Breast epithelium (tissue), 4 donors: Measurements from ENCODE around the gene ADAMTS19. TPM values are rescaled to one million over a fixed set of nuclear protein-coding genes. Genes with fewer than 3 reads are reported as not detected.

Experiments used
- DNase-seq, 2 donors: peaks; one replicate each; pipeline ENCODE4 v3.0.0-alpha.2; 2019; ENCODE audit warnings: low spot score in 2 of 2
- H3K27ac ChIP-seq, 2 donors: fragments of 200-600 bp; sonication (generic) in 1 of 2; one replicate each; pipeline ENCODE4 v1.5.1; 2016 to 2019; ENCODE audit warnings: mild to moderate bottlenecking in 1 of 2
- H3K27me3 ChIP-seq, 2 donors: fragments of 200-600 bp; sonication (generic) in 1 of 2; one replicate each; pipeline versions ENCODE4 v1.5.1 to v1.6.0; 2017 to 2019; ENCODE audit warnings: control low read depth in 1 of 2, mild to moderate bottlenecking in 1 of 2
- H3K36me3 ChIP-seq: fragments of 200-600 bp; one replicate; pipeline ENCODE4 v1.5.1; 2019
- H3K4me1 ChIP-seq, 2 donors: fragments of 200-600 bp; sonication (generic); one replicate each; pipeline ENCODE4 v1.5.1; 2016 to 2019; ENCODE audit warnings: control low read depth in 1 of 2
- H3K4me3 ChIP-seq, 3 donors: fragments of 200-600 bp; sonication (generic); 1 replicate in 2 of 3; 2 replicates in 1 of 3; pipeline ENCODE4 v1.5.1; 2016 to 2019; ENCODE audit warnings: mild to moderate bottlenecking in 3 of 3, moderate library complexity in 2 of 3
- H3K9me3 ChIP-seq, 2 donors: fragments of 200-600 bp; sonication (generic) in 1 of 2; one replicate each; pipeline ENCODE4 v1.5.1; 2016 to 2019; ENCODE audit warnings: control low read depth in 1 of 2
- POLR2A ChIP-seq: fragments of 450-650 bp; IDR thresholded peaks from one replicate; pipeline ENCODE4 v1.6.1; 2016; ENCODE audit warnings: antibody characterized with exemption, mild to moderate bottlenecking, moderate library complexity
- POLR2AphosphoS5 ChIP-seq, 3 donors: sonication (generic); formaldehyde crosslinking; IDR thresholded peaks; one replicate each; pipeline ENCODE4 v1.6.1; 2017; ENCODE audit warnings: antibody characterized with exemption in 3 of 3
- intact Hi-C: fragments of 100-400 bp; cut with DNase I; formaldehyde crosslinking; loops from one replicate; pipeline ENCODE4 v1.15.1; 2023; ENCODE audit warnings: low total_unique reads
- total RNA-seq, 3 donors: library from RNA; depleted of rRNA; stranded (reverse); fragments of >200 nt; gene quantifications; one replicate each; pipeline ENCODE4 v1.1.0, GENCODE V29; 2016
- TF ChIP-seq, protein P1 (sequence below), 3 donors: fragments of 450-650 bp; IDR thresholded peaks; one replicate each; pipeline ENCODE4 v1.5.1; 2016 to 2017; ENCODE audit warnings: antibody characterized with exemption in 3 of 3, mild to moderate bottlenecking in 3 of 3, moderate library complexity in 3 of 3

The ADAMTS19 gene
- total RNA-seq, 3 donors from 2014 or later, result 0.29 to 0.98 TPM; not detected in 1

DNA sequence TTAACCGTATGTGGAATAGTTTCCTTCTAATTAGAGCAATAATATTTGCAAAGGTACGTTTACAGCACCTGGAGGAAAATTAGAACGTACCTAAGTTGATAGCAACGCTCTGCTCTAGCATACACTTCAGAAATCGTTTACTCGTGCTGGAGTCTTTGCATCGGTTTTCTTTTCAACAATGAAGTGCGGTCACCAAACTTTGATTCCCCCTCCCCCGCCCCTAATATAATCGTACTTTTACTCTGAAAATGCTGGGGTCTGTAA is 506 bp downstream of the ADAMTS19 start:
- Histone ChIP-seq H3K4me3 (peak overlapping the region; percentile 36 to 71 (median 53)), H3K27me3 (peaks cover 0 to 20% of the 10 kb centered on the region in 2 donors)
- TF ChIP-seq POLR2A, result no peak
- TF ChIP-seq, protein P1, sequence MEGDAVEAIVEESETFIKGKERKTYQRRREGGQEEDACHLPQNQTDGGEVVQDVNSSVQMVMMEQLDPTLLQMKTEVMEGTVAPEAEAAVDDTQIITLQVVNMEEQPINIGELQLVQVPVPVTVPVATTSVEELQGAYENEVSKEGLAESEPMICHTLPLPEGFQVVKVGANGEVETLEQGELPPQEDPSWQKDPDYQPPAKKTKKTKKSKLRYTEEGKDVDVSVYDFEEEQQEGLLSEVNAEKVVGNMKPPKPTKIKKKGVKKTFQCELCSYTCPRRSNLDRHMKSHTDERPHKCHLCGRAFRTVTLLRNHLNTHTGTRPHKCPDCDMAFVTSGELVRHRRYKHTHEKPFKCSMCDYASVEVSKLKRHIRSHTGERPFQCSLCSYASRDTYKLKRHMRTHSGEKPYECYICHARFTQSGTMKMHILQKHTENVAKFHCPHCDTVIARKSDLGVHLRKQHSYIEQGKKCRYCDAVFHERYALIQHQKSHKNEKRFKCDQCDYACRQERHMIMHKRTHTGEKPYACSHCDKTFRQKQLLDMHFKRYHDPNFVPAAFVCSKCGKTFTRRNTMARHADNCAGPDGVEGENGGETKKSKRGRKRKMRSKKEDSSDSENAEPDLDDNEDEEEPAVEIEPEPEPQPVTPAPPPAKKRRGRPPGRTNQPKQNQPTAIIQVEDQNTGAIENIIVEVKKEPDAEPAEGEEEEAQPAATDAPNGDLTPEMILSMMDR (IDR thresholded peaks at IDR 0.05), result no peak
- no peak for TF ChIP-seq POLR2AphosphoS5 (IDR thresholded peaks at IDR 0.05)

GRCh38 chr5:129460936-129461710 is 1.0 kb downstream of the ADAMTS19 start:
- peaks cover 0 to 20% of the 10 kb centered on the region in 2 donors for H3K27me3 ChIP-seq
- DNase-seq, result no peak
- no peak for TF ChIP-seq POLR2AphosphoS5 (IDR thresholded peaks at IDR 0.05)
- no peak for TF ChIP-seq POLR2A
- TF ChIP-seq, protein P1 (IDR thresholded peaks at IDR 0.05), result no peak
- H3K27ac ChIP-seq, result no peak overlapping the region
- peak overlapping the region; percentile 36 to 71 (median 53) for H3K4me3 ChIP-seq
- intact Hi-C loops, result no loop called here
- H3K4me1 ChIP-seq, result no peaks in the 10 kb centered on the region
- no peaks in the 10 kb centered on the region for H3K36me3 ChIP-seq
- H3K9me3 ChIP-seq, result no peaks in the 10 kb centered on the region

More for the DNA sequence above, 506 bp downstream of the ADAMTS19 start:
- intact Hi-C loops, result no loop called here
- Histone ChIP-seq H3K27ac (no peak overlapping the region), H3K9me3 (no peaks in the 10 kb centered on the region), H3K36me3 (no peaks in the 10 kb centered on the region), H3K4me1 (no peaks in the 10 kb centered on the region)
- DNase-seq, result no peak

GRCh38 chr5:129461711-129462332 is 1.7 kb downstream of the ADAMTS19 start:
- H3K27me3 ChIP-seq, result peaks cover 0 to 20% of the 10 kb centered on the region in 2 donors
- peak overlapping the region; percentile 36 to 71 (median 53) for H3K4me3 ChIP-seq
- TF ChIP-seq POLR2A (no peak), POLR2AphosphoS5 (IDR thresholded peaks at IDR 0.05) (no peak)
- TF ChIP-seq, protein P1 (IDR thresholded peaks at IDR 0.05), result no peak
- no peak overlapping the region for H3K27ac ChIP-seq
- H3K4me1 ChIP-seq, result no peaks in the 10 kb centered on the region
- H3K36me3 ChIP-seq, result no peaks in the 10 kb centered on the region
- H3K9me3 ChIP-seq, result no peaks in the 10 kb centered on the region
- intact Hi-C loops, result no loop called here
- no peak for DNase-seq

DNA sequence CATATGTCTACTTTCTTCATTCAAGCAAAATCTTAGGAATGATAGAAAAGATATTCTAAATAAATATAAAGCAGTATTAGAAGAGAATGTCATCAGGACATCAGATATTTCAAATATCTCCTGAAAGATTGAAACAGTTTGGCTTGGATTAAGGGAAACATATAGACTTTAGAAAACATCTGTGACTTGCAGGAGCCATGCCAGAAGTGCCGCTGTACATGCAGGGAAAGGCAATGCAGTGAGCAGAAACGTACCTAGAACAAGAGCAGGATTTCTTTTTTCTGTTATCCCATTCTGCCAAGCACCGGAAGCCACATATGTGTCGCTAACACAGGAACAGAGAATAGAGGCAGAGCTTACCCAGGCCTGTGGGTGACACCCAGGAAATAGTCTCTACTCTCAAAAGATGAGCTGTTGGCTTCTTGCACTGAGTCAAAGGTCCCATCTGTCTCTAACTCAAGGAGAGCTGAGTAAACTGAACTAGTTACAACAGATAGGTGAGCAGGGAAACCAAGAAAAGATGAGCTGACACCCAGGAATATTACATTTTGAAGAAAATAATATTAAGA is 5.8 kb downstream of the ADAMTS19 start:
- Histone ChIP-seq H3K27me3 (peaks cover 0 to 19% of the 10 kb centered on the region in 2 donors), H3K4me3 (no peak overlapping the region), H3K4me1 (no peaks in the 10 kb centered on the region), H3K36me3 (no peaks in the 10 kb centered on the region), H3K27ac (no peak overlapping the region), H3K9me3 (no peaks in the 10 kb centered on the region)
- no peak for TF ChIP-seq POLR2AphosphoS5 (IDR thresholded peaks at IDR 0.05)
- no peak for TF ChIP-seq POLR2A
- TF ChIP-seq, protein P1 (IDR thresholded peaks at IDR 0.05), result no peak
- no peak for DNase-seq
- intact Hi-C loops, result no loop called here

- Histone ChIP-seq H3K4me3 (no peak overlapping the region), H3K27ac (no peak overlapping the region), H3K36me3 (no peaks in the 10 kb centered on the region), H3K27me3 (no peaks in the 10 kb centered on the region), H3K9me3 (no peaks in the 10 kb centered on the region), H3K4me1 (no peaks in the 10 kb centered on the region)
- intact Hi-C loops, result no loop called here
- no peak for DNase-seq
- TF ChIP-seq POLR2AphosphoS5 (IDR thresholded peaks at IDR 0.05), result no peak
- TF ChIP-seq, protein P1 (IDR thresholded peaks at IDR 0.05), result no peak
- TF ChIP-seq POLR2A, result no peak
These were observed 14.4 kb downstream of the ADAMTS19 start for GRCh38 chr5:129474544-129474943.
